ENCODE data around the gene SCNM1. TPM values are rescaled to one million over a fixed set of nuclear protein-coding genes. Genes with fewer than 3 reads are reported as not detected.
"Not testable (repeated sequence)": the region's sequence is repeated elsewhere in the genome, so short reads cannot be mapped to it uniquely, and the experiment has no call there.

Gene SCNM1
- total RNA-seq, 1 experiment from 2014 or later, result 105 TPM

DNA sequence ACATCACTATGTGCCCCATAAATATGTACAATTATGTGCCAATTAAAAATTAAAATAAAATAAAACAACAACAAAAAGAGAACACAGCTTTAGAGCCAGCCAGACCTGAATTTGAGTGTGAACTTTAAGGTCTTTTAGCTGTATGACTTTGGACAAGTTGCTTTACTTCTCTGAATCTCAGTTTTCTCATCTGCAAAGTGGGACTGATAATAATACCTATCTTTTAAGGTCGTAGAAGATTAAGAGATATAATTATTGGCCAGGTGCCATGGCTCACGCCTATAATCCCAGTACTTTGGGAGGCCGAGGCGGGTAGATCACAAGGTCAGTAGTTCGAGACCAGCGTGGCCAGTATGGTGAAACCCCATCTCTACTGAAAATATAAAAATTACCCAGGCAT is 27.4 kb downstream of the SCNM1 start:
- DNase-seq (ENCODE audit: low spot score), result no peak

DNA sequence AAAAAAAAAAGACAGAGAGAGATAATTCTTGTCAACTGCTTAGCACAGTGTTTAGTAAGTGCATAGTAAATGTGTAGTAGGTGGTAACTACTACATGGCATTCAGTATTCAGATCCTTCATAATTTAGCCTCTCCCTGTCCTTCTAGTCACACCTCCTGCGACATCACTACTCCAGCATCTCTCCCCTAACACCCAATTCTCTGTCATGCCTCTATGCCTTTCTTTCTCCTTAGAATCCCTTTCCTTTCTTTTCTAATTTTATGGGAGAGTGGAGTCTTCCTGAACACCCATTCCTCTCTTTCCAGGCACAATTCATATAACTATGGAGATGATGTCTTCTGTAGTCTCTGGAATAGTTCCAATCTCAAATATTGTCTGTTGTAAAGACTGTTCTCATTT is 27.9 kb downstream of the SCNM1 start:
- DNase-seq (ENCODE audit: low spot score), result peak; percentile 63

DNA sequence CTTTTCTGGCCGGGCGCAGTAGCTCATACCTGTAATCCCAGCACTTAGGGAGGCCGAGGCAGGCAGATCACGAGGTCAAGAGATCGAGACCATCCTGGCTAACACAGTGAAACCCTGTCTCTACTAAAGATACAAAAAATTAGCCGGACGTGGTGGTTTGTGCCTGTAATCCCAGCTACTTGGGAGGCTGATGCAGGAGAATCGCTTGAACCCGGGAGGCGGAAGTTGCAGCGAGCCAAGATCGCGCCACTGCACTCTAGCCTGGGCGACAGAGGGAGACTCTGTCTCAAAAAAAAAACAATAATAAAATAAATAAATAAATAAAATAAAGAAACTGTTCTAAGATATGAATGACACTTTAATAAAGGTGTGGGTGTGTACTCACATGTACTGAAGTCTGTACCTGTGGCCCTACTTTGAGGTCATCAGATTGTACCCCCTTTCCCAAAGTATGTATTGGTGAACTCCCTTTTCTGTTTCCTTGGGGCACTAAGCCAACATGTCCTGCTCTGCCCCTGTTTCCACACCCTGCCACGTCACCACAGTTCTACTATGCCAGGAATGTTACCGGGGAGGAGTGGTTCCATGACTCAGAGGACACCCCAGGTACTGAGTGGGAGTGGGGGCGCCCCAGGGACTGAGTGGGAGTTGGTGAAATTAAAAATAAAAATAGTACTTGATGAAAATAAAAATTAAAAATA is 29.1 kb downstream of the SCNM1 start:
- peak; percentile 100 for DNase-seq (ENCODE audit: low spot score)

DNA sequence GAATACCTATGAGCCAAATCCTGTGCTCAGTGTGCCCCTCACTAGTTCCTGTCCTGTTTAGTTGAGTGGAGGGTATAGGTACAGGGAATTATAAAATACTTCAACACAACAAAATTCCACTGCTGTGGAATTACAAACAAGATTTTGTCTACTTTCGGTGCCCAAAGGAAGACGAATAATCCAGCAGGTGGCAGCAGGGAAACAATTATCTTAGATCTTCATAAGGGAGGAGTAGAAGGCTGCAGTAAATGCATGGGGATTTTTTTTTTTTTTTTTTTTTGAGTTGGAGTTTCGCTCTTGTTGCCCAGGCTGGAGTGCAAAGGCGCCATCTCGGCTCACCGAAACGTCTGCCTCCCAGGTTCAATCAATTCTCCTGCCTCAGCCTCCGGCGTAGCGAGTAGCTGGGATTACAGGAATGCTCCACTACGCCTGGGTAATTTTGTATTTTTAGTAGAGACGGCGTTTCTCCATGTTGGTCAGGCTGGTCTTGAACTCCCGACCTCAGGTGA is 30.4 kb downstream of the SCNM1 start:
- peak; percentile 98 for DNase-seq (ENCODE audit: low spot score)

DNA sequence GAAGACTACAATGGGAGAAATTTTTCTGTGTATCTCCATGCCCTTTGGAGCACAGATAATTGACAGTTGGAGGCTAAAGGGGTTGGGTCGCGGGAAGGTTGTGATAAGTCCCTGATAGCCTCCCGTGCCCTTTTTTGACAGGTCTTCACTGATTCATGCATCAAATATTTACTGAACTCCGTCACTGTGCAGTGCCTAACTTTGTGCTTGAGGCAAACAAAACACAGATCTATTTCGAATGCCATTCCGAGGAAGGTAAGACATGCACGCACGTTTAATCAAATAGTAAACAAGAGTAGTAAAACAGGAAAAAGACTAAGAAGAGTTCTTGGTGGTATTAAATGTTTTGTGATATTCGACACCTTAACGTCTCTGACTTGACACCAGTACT is 31.9 kb downstream of the SCNM1 start:
- DNase-seq (ENCODE audit: low spot score), result peak; percentile 74

DNA sequence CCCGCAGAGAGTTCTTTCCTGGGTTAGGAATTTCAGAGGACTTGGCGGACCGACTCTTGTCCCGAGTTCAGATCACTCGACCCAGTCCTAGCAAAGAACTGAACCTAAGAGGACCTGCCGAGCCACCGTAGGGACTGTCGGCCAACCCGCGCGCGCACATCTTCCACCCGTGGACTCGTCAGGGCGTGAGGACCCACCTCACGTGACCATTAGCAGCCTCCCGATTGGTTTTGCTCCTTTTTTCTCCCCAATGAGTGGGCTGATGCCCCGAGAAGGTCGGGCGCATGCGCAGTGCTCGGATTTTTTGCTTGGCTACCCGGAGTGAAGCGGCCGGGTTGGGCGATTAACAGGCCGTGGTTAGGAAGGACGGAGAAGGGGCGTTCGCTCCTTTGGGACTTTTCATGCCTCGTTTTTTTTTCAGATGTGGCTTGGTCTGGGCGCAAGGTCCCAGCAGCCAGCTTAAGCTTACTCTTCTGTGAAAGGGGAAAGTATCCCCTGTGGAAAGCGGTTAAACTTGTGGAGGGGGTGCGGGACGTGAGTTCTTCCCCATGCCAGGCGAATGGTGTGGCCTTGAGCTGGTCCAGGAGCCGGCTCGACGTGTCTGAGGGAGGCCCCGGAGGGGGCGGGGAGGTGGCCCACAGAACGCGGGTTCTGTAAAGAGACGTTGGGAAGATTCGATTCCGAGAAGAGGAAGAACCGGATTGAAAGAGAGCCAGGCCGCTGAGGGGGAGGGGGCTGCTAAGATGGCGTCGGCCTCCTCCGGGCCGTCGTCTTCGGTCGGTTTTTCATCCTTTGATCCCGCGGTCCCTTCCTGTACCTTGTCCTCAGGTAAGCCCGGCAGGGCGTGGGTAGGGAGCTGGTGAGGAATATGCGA is 32.5 kb downstream of the SCNM1 start, which contains the start of gene PIP5K1A:
TSS of gene PIP5K1A (plus strand) at position 299 of the 874 bp plus-strand sequence. CDS start at position 744, 445 bp downstream.
- peak; percentile 100 for DNase-seq (ENCODE audit: low spot score)

DNA sequence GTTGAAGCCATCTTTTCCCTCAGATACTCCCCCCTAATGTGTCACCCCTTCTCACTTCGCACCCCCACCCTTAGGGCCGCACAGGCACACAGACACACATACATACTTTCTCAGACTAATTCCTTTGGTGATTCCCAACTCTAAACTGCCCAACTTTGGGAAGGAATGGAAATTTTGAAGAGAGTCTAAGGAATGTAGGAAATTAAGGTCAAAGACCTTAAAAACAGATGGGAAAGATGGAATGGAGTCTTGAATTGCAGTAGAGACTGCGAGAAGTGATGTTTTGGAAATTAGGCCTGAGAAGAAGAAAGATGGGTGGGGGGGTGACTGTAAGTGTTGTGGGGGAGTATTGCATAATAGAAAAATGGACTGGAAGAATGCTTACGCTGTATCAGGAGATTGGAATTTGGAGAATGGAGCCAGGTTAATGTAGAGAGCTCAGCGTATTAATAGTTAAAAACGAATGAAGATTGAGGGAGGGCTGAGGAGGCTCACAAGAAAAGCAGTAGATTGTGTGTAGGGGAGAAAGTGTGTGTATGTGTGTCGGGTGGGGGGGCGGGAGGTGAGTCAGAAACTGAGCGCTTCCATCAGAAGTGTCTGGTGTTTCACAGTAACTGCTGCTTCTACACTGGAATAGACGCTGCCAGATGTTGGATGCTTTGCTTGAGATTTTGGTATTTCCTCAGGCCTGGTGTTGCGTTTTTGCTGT is 34.1 kb downstream of the SCNM1 start:
- DNase-seq (ENCODE audit: low spot score), result peak; percentile 94

DNA sequence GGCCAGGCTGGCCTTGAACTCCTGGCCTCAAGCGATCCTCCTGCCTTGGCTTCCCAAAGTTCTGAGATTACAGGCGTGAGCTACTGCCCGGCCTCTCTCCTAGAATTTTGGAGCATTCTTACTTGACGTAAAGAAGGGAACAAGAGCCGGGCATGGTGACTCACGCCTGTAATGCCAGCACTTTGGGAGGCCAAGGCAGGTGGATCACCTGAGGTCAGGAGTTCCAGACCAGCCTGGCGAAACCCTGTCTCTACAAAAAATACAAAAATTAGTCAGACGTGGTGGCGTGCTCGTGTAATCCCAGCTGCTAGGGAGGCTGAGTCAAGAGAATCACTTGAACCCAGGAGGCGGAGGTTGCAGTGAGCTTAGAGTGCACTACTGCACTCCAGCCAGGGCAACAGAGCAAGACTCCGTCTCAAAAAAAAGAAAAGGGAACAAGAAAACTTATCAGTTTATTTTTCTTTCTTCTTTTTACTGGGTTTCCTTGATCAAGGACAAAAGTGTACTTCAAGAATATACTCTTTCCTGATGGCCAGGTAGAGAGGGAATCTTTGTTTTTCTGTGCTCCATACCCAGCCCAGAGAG is 39.5 kb downstream of the SCNM1 start:
- DNase-seq (ENCODE audit: low spot score), result not testable (repeated sequence)

DNA sequence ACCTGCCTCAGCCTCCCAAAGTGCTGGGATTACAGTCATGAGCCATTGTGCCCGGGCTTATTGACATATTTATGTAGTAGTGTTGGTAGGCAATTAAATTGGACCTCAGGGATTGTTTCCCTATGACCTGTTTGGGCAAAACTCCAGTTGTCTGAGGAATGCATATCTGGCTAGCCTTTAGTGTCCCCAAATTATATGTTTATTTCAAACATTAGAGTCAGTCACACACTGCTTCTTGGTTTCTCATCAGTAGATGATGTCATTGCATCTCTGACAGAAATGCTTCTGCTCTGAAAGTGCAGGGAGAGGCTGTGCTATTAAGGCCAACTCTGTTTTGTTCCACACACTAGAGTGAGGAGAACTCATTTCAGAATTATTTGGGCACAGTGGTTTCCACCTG is 44.9 kb downstream of the SCNM1 start:
- DNase-seq (ENCODE audit: low spot score), result peak; percentile 87

DNA sequence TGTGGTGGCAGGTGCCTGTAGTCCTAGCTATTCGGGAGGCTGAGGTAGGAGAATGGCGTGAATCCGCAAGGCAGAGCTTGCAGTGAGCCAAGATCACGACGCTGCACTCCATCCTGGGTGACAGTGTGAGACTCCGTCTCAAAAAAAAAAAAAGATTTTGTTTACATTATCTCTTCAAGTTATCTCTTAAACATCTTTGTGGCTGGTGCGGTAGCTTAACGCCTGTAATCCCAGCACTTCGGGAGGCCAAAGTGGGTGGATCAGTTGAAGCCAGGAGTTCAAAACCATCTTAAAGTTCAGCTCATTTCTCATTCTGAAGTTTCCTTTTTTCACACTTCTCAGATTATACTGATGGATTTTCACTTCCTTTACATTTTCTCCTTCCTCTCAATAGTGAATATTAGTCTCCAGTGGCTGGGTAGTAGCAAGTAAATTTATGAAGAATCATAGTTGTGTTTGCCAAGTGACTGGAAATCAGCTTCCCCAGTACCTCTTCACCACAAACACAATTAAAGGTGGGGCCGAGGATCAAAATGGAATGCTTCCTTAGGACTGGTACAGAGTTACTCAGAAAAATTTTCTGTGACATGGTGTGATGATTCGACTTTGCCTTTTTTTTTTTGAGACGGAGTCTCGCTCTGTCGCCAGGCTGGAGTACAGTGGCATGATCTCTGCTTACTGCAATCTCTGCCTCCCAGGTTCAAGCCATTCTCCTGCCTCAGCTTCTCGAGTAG is 46.2 kb downstream of the SCNM1 start:
- peak; percentile 56 for DNase-seq (ENCODE audit: low spot score)

DNA sequence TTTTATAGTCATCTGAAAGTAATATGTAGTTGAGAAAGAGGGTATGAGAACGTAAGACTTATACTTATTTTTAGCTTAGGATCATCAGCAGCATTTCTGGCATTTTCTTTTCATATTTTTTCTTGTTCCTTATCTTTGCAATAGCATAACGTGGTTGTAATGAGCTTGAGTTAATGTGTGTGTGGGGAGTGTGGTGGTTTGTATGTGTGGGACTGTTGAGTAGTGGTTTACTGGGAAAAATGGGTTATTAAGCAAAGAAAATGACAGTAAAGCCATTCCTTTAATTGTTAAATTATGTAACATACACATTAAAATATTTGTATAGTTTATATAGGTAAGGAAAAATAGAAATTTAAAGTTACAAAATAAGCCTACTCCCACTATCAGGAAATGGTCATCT is 47.6 kb downstream of the SCNM1 start:
- DNase-seq (ENCODE audit: low spot score), result no peak

Other genes starting within 250 kb of the SCNM1 start
- gene SETDB1, start 239.8 kb upstream of the SCNM1 start, total RNA-seq (2014; rRNA removed; shearing (Covaris generic)), result 55.4 and 56.8 TPM in 2 replicates
- gene CERS2, start 191.3 kb upstream of the SCNM1 start, total RNA-seq (2014; rRNA removed; shearing (Covaris generic)), result 376 and 393 TPM in 2 replicates
- 18.2 and 20.6 TPM in 2 replicates for gene ANXA9, start 183.9 kb upstream of the SCNM1 start, total RNA-seq (2014; rRNA removed; shearing (Covaris generic))
- 9.3 and 10.6 TPM in 2 replicates for gene MINDY1, start 159.2 kb upstream of the SCNM1 start, total RNA-seq (2014; rRNA removed; shearing (Covaris generic))
- gene PRUNE1, start 157.7 kb upstream of the SCNM1 start, total RNA-seq (2014; rRNA removed; shearing (Covaris generic)), result 18.8 and 19.0 TPM in 2 replicates
- 0.38 and 0.86 TPM in 2 replicates for gene BNIPL, start 129.6 kb upstream of the SCNM1 start, total RNA-seq (2014; rRNA removed; shearing (Covaris generic))
- gene C1orf56, start 118.4 kb upstream of the SCNM1 start, total RNA-seq (2014; rRNA removed; shearing (Covaris generic)), result 3.7 and 6.9 TPM in 2 replicates
- 149 and 150 TPM in 2 replicates for gene CDC42SE1, start 106.5 kb upstream of the SCNM1 start, total RNA-seq (2014; rRNA removed; shearing (Covaris generic))
- 99.2 and 101 TPM in 2 replicates for gene MLLT11, start 105.7 kb upstream of the SCNM1 start, total RNA-seq (2014; rRNA removed; shearing (Covaris generic))
- 2.9 and 4.7 TPM in 2 replicates for gene GABPB2, start 95.4 kb upstream of the SCNM1 start, total RNA-seq (2014; rRNA removed; shearing (Covaris generic))
- 2.5 and 4.4 TPM in 2 replicates for gene SEMA6C, start 19.5 kb upstream of the SCNM1 start, total RNA-seq (2014; rRNA removed; shearing (Covaris generic))
- not detected in 2 replicates for gene TNFAIP8L2, start 9.5 kb upstream of the SCNM1 start, total RNA-seq (2014; rRNA removed; shearing (Covaris generic))
- 19.6 and 21.6 TPM in 2 replicates for gene LYSMD1, start 242 bp upstream of the SCNM1 start, total RNA-seq (2014; rRNA removed; shearing (Covaris generic))
- 0.17 and 0.57 TPM in 2 replicates for gene TMOD4, start 9.8 kb downstream of the SCNM1 start, total RNA-seq (2014; rRNA removed; shearing (Covaris generic))
- 163 and 207 TPM in 2 replicates for gene VPS72, start 24.1 kb downstream of the SCNM1 start, total RNA-seq (2014; rRNA removed; shearing (Covaris generic))
- gene PIP5K1A, start 32.4 kb downstream of the SCNM1 start, total RNA-seq (2014; rRNA removed; shearing (Covaris generic)), result 87.5 and 102 TPM in 2 replicates
- gene PSMD4, start 88.6 kb downstream of the SCNM1 start, total RNA-seq (2014; rRNA removed; shearing (Covaris generic)), result 568 and 570 TPM in 2 replicates
- 34.7 and 36.2 TPM in 2 replicates for gene ZNF687, start 116.2 kb downstream of the SCNM1 start, total RNA-seq (2014; rRNA removed; shearing (Covaris generic))
- 86.6 and 99.4 TPM in 2 replicates for gene PI4KB, start 161.3 kb downstream of the SCNM1 start, total RNA-seq (2014; rRNA removed; shearing (Covaris generic))
- 73.0 and 104 TPM in 2 replicates for gene RFX5, start 181.1 kb downstream of the SCNM1 start, total RNA-seq (2014; rRNA removed; shearing (Covaris generic))
- gene SELENBP1, start 206.6 kb downstream of the SCNM1 start, total RNA-seq (2014; rRNA removed; shearing (Covaris generic)), result 0.22 and 0.41 TPM in 2 replicates
- 1,122 and 1,186 TPM in 2 replicates for gene PSMB4, start 233.4 kb downstream of the SCNM1 start, total RNA-seq (2014; rRNA removed; shearing (Covaris generic))

All from A172 (cell line).